Subcutaneous adipose tissue (tissue), 4 donors: ENCODE data around the gene PEPD. TPM values are rescaled to one million over a fixed set of nuclear protein-coding genes. Genes with fewer than 3 reads are reported as not detected.

Source experiments
- CTCF ChIP-seq: fragments of 450-650 bp; IDR thresholded peaks from one replicate; pipeline ENCODE4 v1.5.1; 2016; ENCODE audit warnings: low read depth, mild to moderate bottlenecking, control low read depth, antibody characterized with exemption, moderate library complexity
- total RNA-seq, 4 donors: library from RNA; depleted of rRNA; stranded (reverse); fragments of >200 nt; gene quantifications; one replicate each; pipeline ENCODE4 v1.1.0, GENCODE V29; 2016

The PEPD gene
- total RNA-seq, 4 donors from 2014 or later = 71.3 to 110 (median 92.6) TPM

- no peak for TF ChIP-seq CTCF
Observed at GRCh38 chr19:33553530-33554310, 32.1 kb upstream of the PEPD start.

GRCh38 chr19:33552928-33553279, 31.3 kb upstream of the PEPD start:
- TF ChIP-seq CTCF = no peak

GRCh38 chr19:33552191-33552927, 30.8 kb upstream of the PEPD start:
- no peak for TF ChIP-seq CTCF

- no peak for TF ChIP-seq CTCF
Observed at GRCh38 chr19:33551676-33552075, 30.1 kb upstream of the PEPD start.

- no peak for TF ChIP-seq CTCF
Observed at GRCh38 chr19:33550768-33551167, 29.2 kb upstream of the PEPD start.

- TF ChIP-seq CTCF = no peak
Observed at GRCh38 chr19:33547676-33548075, 26.1 kb upstream of the PEPD start.

- TF ChIP-seq CTCF = no peak
Observed at GRCh38 chr19:33546656-33547055, 25.1 kb upstream of the PEPD start.
